SK-N-SH treated with all-trans-retinoic acid at 6 μM for 48 hours (cell line): Measurements from ENCODE around the gene SLC44A5.
"Not testable (repeated sequence)": the region's sequence is repeated elsewhere in the genome, so short reads cannot be mapped to it uniquely, and the experiment has no call there.

Experiments used
- TF ChIP-seq, protein P1 (sequence below): fragments of 250-450 bp; sonication (Bioruptor Pico); IDR thresholded peaks from 2 replicates; pipeline ENCODE4 v1.8.0; 2021; ENCODE audit warnings: low read depth, mild to moderate bottlenecking, moderate library complexity, borderline replicate concordance
- TF ChIP-seq, protein P2 (sequence below): fragments of 250-450 bp; sonication (Bioruptor Pico); IDR thresholded peaks from 2 replicates; pipeline ENCODE4 v1.8.0; 2020; ENCODE audit warnings: mild to moderate bottlenecking, moderate library complexity, borderline replicate concordance

DNA sequence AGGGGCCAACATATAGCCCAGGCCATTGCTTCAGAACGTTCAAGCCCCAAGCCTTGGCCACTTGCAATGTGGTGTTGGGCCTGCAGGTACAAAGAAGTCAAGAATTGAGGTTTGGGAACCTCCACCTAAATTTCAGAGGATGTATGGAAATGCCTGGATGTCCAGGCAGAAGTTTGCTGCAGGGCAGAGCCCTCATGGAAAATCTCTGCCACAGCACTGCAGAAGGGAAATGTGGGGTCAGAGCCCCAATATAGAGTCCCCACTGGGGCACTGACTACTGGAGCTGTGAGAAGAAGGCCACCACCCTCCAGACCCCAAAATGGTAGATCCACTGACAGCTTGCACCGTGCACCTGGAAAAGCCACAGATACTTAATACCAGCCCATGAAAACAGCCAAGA is 36.3 kb upstream of the SLC44A5 start:
- TF ChIP-seq, protein P1, sequence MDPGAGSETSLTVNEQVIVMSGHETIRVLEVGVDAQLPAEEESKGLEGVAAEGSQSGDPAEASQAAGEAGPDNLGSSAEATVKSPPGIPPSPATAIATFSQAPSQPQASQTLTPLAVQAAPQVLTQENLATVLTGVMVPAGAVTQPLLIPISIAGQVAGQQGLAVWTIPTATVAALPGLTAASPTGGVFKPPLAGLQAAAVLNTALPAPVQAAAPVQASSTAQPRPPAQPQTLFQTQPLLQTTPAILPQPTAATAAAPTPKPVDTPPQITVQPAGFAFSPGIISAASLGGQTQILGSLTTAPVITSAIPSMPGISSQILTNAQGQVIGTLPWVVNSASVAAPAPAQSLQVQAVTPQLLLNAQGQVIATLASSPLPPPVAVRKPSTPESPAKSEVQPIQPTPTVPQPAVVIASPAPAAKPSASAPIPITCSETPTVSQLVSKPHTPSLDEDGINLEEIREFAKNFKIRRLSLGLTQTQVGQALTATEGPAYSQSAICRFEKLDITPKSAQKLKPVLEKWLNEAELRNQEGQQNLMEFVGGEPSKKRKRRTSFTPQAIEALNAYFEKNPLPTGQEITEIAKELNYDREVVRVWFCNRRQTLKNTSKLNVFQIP (CRISPR knock-in tag), result not testable (repeated sequence)
- TF ChIP-seq, protein P2, sequence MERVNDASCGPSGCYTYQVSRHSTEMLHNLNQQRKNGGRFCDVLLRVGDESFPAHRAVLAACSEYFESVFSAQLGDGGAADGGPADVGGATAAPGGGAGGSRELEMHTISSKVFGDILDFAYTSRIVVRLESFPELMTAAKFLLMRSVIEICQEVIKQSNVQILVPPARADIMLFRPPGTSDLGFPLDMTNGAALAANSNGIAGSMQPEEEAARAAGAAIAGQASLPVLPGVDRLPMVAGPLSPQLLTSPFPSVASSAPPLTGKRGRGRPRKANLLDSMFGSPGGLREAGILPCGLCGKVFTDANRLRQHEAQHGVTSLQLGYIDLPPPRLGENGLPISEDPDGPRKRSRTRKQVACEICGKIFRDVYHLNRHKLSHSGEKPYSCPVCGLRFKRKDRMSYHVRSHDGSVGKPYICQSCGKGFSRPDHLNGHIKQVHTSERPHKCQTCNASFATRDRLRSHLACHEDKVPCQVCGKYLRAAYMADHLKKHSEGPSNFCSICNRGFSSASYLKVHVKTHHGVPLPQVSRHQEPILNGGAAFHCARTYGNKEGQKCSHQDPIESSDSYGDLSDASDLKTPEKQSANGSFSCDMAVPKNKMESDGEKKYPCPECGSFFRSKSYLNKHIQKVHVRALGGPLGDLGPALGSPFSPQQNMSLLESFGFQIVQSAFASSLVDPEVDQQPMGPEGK (CRISPR knock-in tag), result not testable (repeated sequence)
